Urinary bladder (tissue), 4 donors: ENCODE data around the gene PRRX2. TPM values are rescaled to one million over a fixed set of nuclear protein-coding genes. Genes with fewer than 3 reads are reported as not detected.

Experiments used
- DNase-seq: peaks from one replicate; pipeline ENCODE4 v3.0.0-alpha.2; 2015; ENCODE audit errors: extremely low spot score
- H3K27ac ChIP-seq: one replicate; pipeline ENCODE4 v1.5.1; 2013; ENCODE audit warnings: low read depth, mild to moderate bottlenecking, moderate library complexity
- H3K36me3 ChIP-seq: one replicate; pipeline ENCODE4 v1.6.1; 2013; ENCODE audit warnings: mild to moderate bottlenecking, moderate library complexity; ENCODE audit not compliant: insufficient read depth
- H3K4me1 ChIP-seq: one replicate; pipeline ENCODE4 v1.6.1; 2013; ENCODE audit warnings: mild to moderate bottlenecking, moderate library complexity; ENCODE audit not compliant: insufficient read depth
- H3K4me3 ChIP-seq: one replicate; pipeline ENCODE4 v1.5.1; 2013; ENCODE audit warnings: low read depth, low read length
- WGBS: extraction: QIAGEN DNeasy Blood & Tissue Kit; methylation state at CpG from one replicate; pipeline ENCODE4 v1.1.7; 2013; 5-methylcytosine and 5-hydroxymethylcytosine counted together
- polyA plus RNA-seq: library from polyadenylated mRNA; stranded (reverse); fragments of 200-250 nt; gene quantifications from one replicate; pipeline ENCODE4 v1.2.3, GENCODE V29; 2013
- total RNA-seq: library from RNA; depleted of rRNA; stranded (reverse); fragments of >200 nt; gene quantifications from one replicate; pipeline ENCODE4 v1.2.3, GENCODE V29; 2014
- donor health status: healthy with polysubstance abuse.
- donor health status: healthy.

Gene PRRX2
- total and polyA plus RNA-seq, 2 donors = 8.6 to 15.8 TPM

- Histone ChIP-seq H3K36me3 (no peaks in the 10 kb centered on the region), H3K27ac (no peak overlapping the region), H3K4me3 (no peak overlapping the region), H3K4me1 (no peaks in the 10 kb centered on the region)
- WGBS = 97% methylated on average over 6 of the region's 6 CpGs
- DNase-seq = no peak
Observed at GRCh38 chr9:129768486-129768885, 103.0 kb downstream of the PRRX2 start.

GRCh38 chr9:129769669-129770068, 104.2 kb downstream of the PRRX2 start:
- no peak overlapping the region for H3K4me3 ChIP-seq
- H3K27ac ChIP-seq = no peak overlapping the region
- H3K4me1 ChIP-seq = no peaks in the 10 kb centered on the region
- H3K36me3 ChIP-seq = no peaks in the 10 kb centered on the region
- WGBS = 75% methylated on average over 5 of the region's 5 CpGs
- DNase-seq = no peak

GRCh38 chr9:129770741-129771140, 105.3 kb downstream of the PRRX2 start:
- 81% methylated on average over 5 of the region's 5 CpGs for WGBS

More at GRCh38 chr9:129770741-129771140, 105.3 kb downstream of the PRRX2 start:
- no peak for DNase-seq
- no peak overlapping the region for H3K27ac ChIP-seq
- H3K4me3 ChIP-seq = no peak overlapping the region
- no peaks in the 10 kb centered on the region for H3K36me3 ChIP-seq
- H3K4me1 ChIP-seq = no peaks in the 10 kb centered on the region

Other genes with a start within 250 kb of the PRRX2 start
- gene C9orf50, start 44.5 kb upstream of the PRRX2 start, total RNA-seq = not detected
- 0.28 TPM for gene C9orf50, start 44.5 kb upstream of the PRRX2 start, polyA plus RNA-seq
- gene NTMT1, start 39.5 kb upstream of the PRRX2 start, total RNA-seq = 12.8 TPM
- 46.7 TPM for gene NTMT1, start 39.5 kb upstream of the PRRX2 start, polyA plus RNA-seq
- 5.8 TPM for gene ASB6, start 23.5 kb upstream of the PRRX2 start, total RNA-seq
- gene ASB6, start 23.5 kb upstream of the PRRX2 start, polyA plus RNA-seq = 16.5 TPM
- gene PTGES, start 87.4 kb downstream of the PRRX2 start, total RNA-seq = 18.0 TPM
- 26.8 TPM for gene PTGES, start 87.4 kb downstream of the PRRX2 start, polyA plus RNA-seq
- 25.3 TPM for gene TOR1B, start 137.5 kb downstream of the PRRX2 start, total RNA-seq
- gene TOR1B, start 137.5 kb downstream of the PRRX2 start, polyA plus RNA-seq = 26.4 TPM
- 20.5 TPM for gene TOR1A, start 158.5 kb downstream of the PRRX2 start, total RNA-seq
- gene TOR1A, start 158.5 kb downstream of the PRRX2 start, polyA plus RNA-seq = 36.7 TPM
- 27.0 TPM for gene C9orf78, start 169.6 kb downstream of the PRRX2 start, total RNA-seq
- 99.8 TPM for gene C9orf78, start 169.6 kb downstream of the PRRX2 start, polyA plus RNA-seq
- gene USP20, start 169.8 kb downstream of the PRRX2 start, total RNA-seq = 7.7 TPM
- gene USP20, start 169.8 kb downstream of the PRRX2 start, polyA plus RNA-seq = 38.7 TPM